SK-N-SH (cell line): ENCODE results near the gene CELF2. TPM values are rescaled to one million over a fixed set of nuclear protein-coding genes. Genes with fewer than 3 reads are reported as not detected.

ENCODE experiments used
- CTCF ChIA-PET: fragments of 300-600, 350-600 bp; formaldehyde crosslinking; extraction: SDS; loops from one replicate; lab custom pipeline; 2021; lab: Yijun Ruan, JAX
- POLR2A ChIA-PET: fragments of 350-600 bp; sonication (Branson Sonifier 250); formaldehyde crosslinking; extraction: SDS; loops from one replicate; lab custom pipeline; 2020; ENCODE audit warnings: antibody characterized with exemption, inconsistent platforms; lab: Yijun Ruan, JAX
- DNase-seq: peaks from one replicate; pipeline ENCODE4 v3.0.0; 2012
- H2AFZ ChIP-seq: fragments of 200-600 bp; sonication (generic); 2 replicates; pipeline ENCODE4 v1.8.1; 2016; ENCODE audit warnings: antibody characterized with exemption, mild to moderate bottlenecking, low read depth
- H3F3A ChIP-seq: fragments of 200-600 bp; sonication (generic); replicated peaks from 2 replicates; pipeline ENCODE3; 2016; ENCODE audit warnings: antibody characterized with exemption, mild to moderate bottlenecking; ENCODE audit not compliant: insufficient read depth
- H3K27ac ChIP-seq, 2 experiments: fragments of 200-500 bp in 1 of 2; fragments of 200-600 bp in 1 of 2; sonication (Bioruptor generic) in 1 of 2; sonication (generic), shearing (Covaris generic) in 1 of 2; 2 replicates each; pipeline versions ENCODE4 v1.5.1 to v1.6.1; 2014 to 2016; ENCODE audit warnings: low read depth in 2 of 2, inconsistent platforms in 1 of 2, low read length in 1 of 2, mild to moderate bottlenecking in 1 of 2, mixed read lengths in 1 of 2
- H3K27me3 ChIP-seq: fragments of 200-600 bp; sonication (generic), shearing (Covaris generic); 2 replicates; pipeline ENCODE4 v1.6.1; 2016; ENCODE audit warnings: mixed run types; ENCODE audit not compliant: insufficient read depth
- H3K36me3 ChIP-seq, 2 experiments: fragments of 200-500 bp in 1 of 2; fragments of 200-600 bp in 1 of 2; sonication (Bioruptor generic) in 1 of 2; sonication (generic) in 1 of 2; replicated peaks in 1 of 2; 2 replicates each; pipeline versions ENCODE3 to v1.5.1; 2014 to 2016; ENCODE audit warnings: low read length in 1 of 2, mild to moderate bottlenecking in 1 of 2; ENCODE audit not compliant: insufficient read depth in 2 of 2, control insufficient read depth in 1 of 2
- H3K4me1 ChIP-seq, 2 experiments: fragments of 200-500 bp in 1 of 2; fragments of 200-600 bp in 1 of 2; sonication (Bioruptor generic) in 1 of 2; sonication (generic), shearing (Covaris generic) in 1 of 2; 2 replicates each; pipeline versions ENCODE4 v1.5.1 to v1.6.1; 2014 to 2016; ENCODE audit warnings: low read depth in 1 of 2, low read length in 1 of 2, mixed run types in 1 of 2; ENCODE audit not compliant: insufficient read depth in 2 of 2, control insufficient read depth in 1 of 2
- H3K4me2 ChIP-seq: fragments of 200-600 bp; sonication (generic), shearing (Covaris generic); 2 replicates; pipeline ENCODE4 v1.6.1; 2017; ENCODE audit warnings: mixed run types
- H3K4me3 ChIP-seq, 2 experiments: fragments of 200-500 bp in 1 of 2; fragments of 200-600 bp in 1 of 2; sonication (Bioruptor generic) in 1 of 2; sonication (generic), shearing (Covaris generic) in 1 of 2; 2 replicates each; pipeline versions ENCODE4 v1.5.1 to v1.8.1; 2014 to 2016; ENCODE audit warnings: low read depth in 2 of 2, inconsistent platforms in 1 of 2, low read length in 1 of 2, mild to moderate bottlenecking in 1 of 2, mixed read lengths in 1 of 2, moderate library complexity in 1 of 2
- H3K79me2 ChIP-seq: fragments of 200-600 bp; sonication (generic); 2 replicates; pipeline ENCODE4 v1.8.1; 2017; ENCODE audit warnings: mild to moderate bottlenecking; ENCODE audit not compliant: insufficient read depth
- H3K9ac ChIP-seq: fragments of 200-600 bp; sonication (generic); 2 replicates; pipeline ENCODE4 v1.6.1; 2017; ENCODE audit warnings: mixed run types
- H3K9me2 ChIP-seq: fragments of 200-600 bp; sonication (generic); 2 replicates; pipeline ENCODE4 v1.6.1; 2017; ENCODE audit warnings: mixed run types
- H3K9me3 ChIP-seq: fragments of 200-600 bp; sonication (generic); 2 replicates; pipeline ENCODE4 v1.6.1; 2017; ENCODE audit warnings: mixed run types, mild to moderate bottlenecking, moderate library complexity
- H4K20me1 ChIP-seq: fragments of 200-600 bp; sonication (generic); 2 replicates; pipeline ENCODE4 v1.6.1; 2017; ENCODE audit warnings: mild to moderate bottlenecking, mixed run types; ENCODE audit not compliant: insufficient read depth
- FOSL2 ChIP-seq: IDR thresholded peaks from 2 replicates; pipeline ENCODE4 v1.4.0; 2012; ENCODE audit warnings: low read depth, mild to moderate bottlenecking, moderate library complexity, borderline replicate concordance
- FOXM1 ChIP-seq: IDR thresholded peaks from 2 replicates; pipeline ENCODE4 v1.4.0; 2012; ENCODE audit warnings: low read depth, mild to moderate bottlenecking
- GABPA ChIP-seq: IDR thresholded peaks from 2 replicates; pipeline ENCODE4 v1.4.0; 2012; ENCODE audit warnings: low read depth, mild to moderate bottlenecking
- GATA2 ChIP-seq: sonication (generic); formaldehyde crosslinking; IDR thresholded peaks from 2 replicates; pipeline ENCODE4 v1.5.0; 2020; ENCODE audit warnings: mild to moderate bottlenecking, missing genetic modification reagents
- MAX ChIP-seq: IDR thresholded peaks from 2 replicates; pipeline ENCODE4 v1.4.0; 2012; ENCODE audit warnings: low read depth
- MXI1 ChIP-seq: IDR thresholded peaks from 2 replicates; pipeline ENCODE4 v1.6.1; 2012; ENCODE audit warnings: mild to moderate bottlenecking, low read depth, low read length, improper control_type of control experiment
- NRF1 ChIP-seq: IDR thresholded peaks from 2 replicates; pipeline ENCODE4 v1.6.1; 2012; ENCODE audit warnings: low read depth, mild to moderate bottlenecking, low read length
- POLR2AphosphoS5 ChIP-seq: IDR thresholded peaks from 2 replicates; pipeline ENCODE4 v1.6.1; 2012; ENCODE audit warnings: low read depth, low read length
- RFX5 ChIP-seq: IDR thresholded peaks from 2 replicates; pipeline ENCODE4 v1.6.1; 2012; ENCODE audit warnings: mild to moderate bottlenecking, improper control_type of control experiment, low read length
- SMC3 ChIP-seq: IDR thresholded peaks from 2 replicates; pipeline ENCODE4 v1.6.1; 2012; ENCODE audit warnings: low read depth, low read length, improper control_type of control experiment
- USF2 ChIP-seq: fragments of 150-350 bp; IDR thresholded peaks from 2 replicates; pipeline ENCODE4 v1.6.1; 2017; ENCODE audit warnings: antibody characterized with exemption, low read length, low read depth, borderline replicate concordance
- ZBTB33 ChIP-seq: IDR thresholded peaks from 2 replicates; pipeline ENCODE4 v1.4.0; 2012; ENCODE audit warnings: low read depth, borderline replicate concordance
- WGBS: methylation state at CpG from one replicate; pipeline ENCODE4 v1.1.6; 2017; ENCODE audit warnings: low lambda C conversion rate; 5-methylcytosine and 5-hydroxymethylcytosine counted together
- polyA plus RNA-seq, 3 experiments: library from polyadenylated mRNA; depleted of rRNA; stranded (reverse); fragments of >200 nt; gene quantifications; 2 replicates each; pipeline ENCODE4 v1.2.3, GENCODE V29; 2012
- TF ChIP-seq, protein P1 (sequence below): IDR thresholded peaks from 2 replicates; pipeline ENCODE4; 2012
- TF ChIP-seq, protein P2 (sequence below): fragments of 200-600 bp; sonication (generic); IDR thresholded peaks from 2 replicates; pipeline ENCODE4 v1.6.1; 2017; ENCODE audit warnings: antibody characterized with exemption, mild to moderate bottlenecking, moderate library complexity
- TF ChIP-seq, protein P3 (sequence below): fragments of 150-350 bp; IDR thresholded peaks from 2 replicates; pipeline ENCODE4 v1.6.1; 2016; ENCODE audit warnings: mild to moderate bottlenecking, low read depth, low read length

CELF2 gene
- polyA plus RNA-seq, 1 of the 3 experiments (the other 2 are of a cell fraction): 0.03 TPM

- TF ChIP-seq, protein P1, sequence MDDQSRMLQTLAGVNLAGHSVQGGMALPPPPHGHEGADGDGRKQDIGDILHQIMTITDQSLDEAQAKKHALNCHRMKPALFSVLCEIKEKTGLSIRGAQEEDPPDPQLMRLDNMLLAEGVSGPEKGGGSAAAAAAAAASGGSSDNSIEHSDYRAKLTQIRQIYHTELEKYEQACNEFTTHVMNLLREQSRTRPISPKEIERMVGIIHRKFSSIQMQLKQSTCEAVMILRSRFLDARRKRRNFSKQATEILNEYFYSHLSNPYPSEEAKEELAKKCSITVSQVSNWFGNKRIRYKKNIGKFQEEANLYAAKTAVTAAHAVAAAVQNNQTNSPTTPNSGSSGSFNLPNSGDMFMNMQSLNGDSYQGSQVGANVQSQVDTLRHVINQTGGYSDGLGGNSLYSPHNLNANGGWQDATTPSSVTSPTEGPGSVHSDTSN: no peak
- TF ChIP-seq FOSL2 (no peak), GATA2 (no peak), MAX (no peak), MXI1 (no peak)
- TF ChIP-seq, protein P2, sequence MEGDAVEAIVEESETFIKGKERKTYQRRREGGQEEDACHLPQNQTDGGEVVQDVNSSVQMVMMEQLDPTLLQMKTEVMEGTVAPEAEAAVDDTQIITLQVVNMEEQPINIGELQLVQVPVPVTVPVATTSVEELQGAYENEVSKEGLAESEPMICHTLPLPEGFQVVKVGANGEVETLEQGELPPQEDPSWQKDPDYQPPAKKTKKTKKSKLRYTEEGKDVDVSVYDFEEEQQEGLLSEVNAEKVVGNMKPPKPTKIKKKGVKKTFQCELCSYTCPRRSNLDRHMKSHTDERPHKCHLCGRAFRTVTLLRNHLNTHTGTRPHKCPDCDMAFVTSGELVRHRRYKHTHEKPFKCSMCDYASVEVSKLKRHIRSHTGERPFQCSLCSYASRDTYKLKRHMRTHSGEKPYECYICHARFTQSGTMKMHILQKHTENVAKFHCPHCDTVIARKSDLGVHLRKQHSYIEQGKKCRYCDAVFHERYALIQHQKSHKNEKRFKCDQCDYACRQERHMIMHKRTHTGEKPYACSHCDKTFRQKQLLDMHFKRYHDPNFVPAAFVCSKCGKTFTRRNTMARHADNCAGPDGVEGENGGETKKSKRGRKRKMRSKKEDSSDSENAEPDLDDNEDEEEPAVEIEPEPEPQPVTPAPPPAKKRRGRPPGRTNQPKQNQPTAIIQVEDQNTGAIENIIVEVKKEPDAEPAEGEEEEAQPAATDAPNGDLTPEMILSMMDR: no peak
These were observed 235.8 kb downstream of the CELF2 start (continued) for GRCh38 chr10:11253385-11254002.

DNA sequence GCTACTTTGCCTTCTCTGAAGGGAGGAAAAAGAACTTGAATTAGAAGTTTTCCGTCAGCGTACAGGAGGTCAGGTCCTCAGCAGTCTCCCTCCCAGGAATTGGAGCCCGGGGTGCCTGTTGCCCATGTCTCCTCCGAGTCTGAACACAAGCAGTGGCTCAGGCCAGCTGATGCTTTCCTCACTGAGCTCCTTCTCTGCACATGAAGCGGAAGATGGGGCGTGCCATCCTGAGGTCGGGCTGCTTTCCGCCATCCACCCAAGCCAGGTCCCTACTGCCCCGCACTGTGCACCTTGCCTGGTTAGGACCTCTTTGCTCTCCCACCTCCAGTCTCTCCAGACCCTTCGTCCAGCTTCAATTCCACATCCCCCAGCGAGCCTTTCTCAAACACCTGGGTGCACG is 237.5 kb downstream of the CELF2 start:
- TF ChIP-seq MXI1 (no peak), RFX5 (no peak)
- Histone ChIP-seq H2AFZ (no peak overlapping the region), H3K4me3 (no peak overlapping the region), H3K79me2 (no peaks in the 10 kb centered on the region), H3K9ac (no peak overlapping the region), H3K9me3 (no peaks in the 10 kb centered on the region), H3K36me3 (no peaks in the 10 kb centered on the region), H3K9me2 (no peaks in the 10 kb centered on the region), H3K4me1 (no peaks in the 10 kb centered on the region; a peak in 1 of 4 replicates), H4K20me1 (no peaks in the 10 kb centered on the region), H3F3A (no peaks in the 10 kb centered on the region), H3K27ac (no peak overlapping the region), H3K4me2 (no peak overlapping the region), H3K27me3 (no peaks in the 10 kb centered on the region)
- 61% methylated on average over 8 of the region's 12 CpGs for WGBS
- POLR2A ChIA-PET: no interaction called here
- CTCF ChIA-PET: interaction anchor here (3.4 kb wide), 1 partner anchor 15 kb away, joined by 16 read pairs; no protein-coding TSS in a partner anchor
- no peak for DNase-seq

- ChIA-PET POLR2A (no interaction called here), CTCF (interaction anchor here (3.4 kb wide), 1 partner anchor 14 kb away, joined by 16 read pairs; no protein-coding TSS in a partner anchor)
- DNase-seq: no peak
- Histone ChIP-seq H2AFZ (no peak overlapping the region), H3K9me3 (no peaks in the 10 kb centered on the region), H4K20me1 (no peaks in the 10 kb centered on the region), H3K4me3 (no peak overlapping the region), H3K27ac (no peak overlapping the region), H3K27me3 (no peaks in the 10 kb centered on the region), H3K9me2 (no peaks in the 10 kb centered on the region), H3K4me1 (no peaks in the 10 kb centered on the region; a peak in 1 of 4 replicates), H3K36me3 (no peaks in the 10 kb centered on the region), H3K9ac (no peak overlapping the region), H3K4me2 (no peak overlapping the region), H3F3A (no peaks in the 10 kb centered on the region), H3K79me2 (no peaks in the 10 kb centered on the region)
- 32% methylated on average over 6 of the region's 7 CpGs for WGBS
- no peak for TF ChIP-seq POLR2AphosphoS5
- TF ChIP-seq RFX5: no peak
- TF ChIP-seq, protein P3, sequence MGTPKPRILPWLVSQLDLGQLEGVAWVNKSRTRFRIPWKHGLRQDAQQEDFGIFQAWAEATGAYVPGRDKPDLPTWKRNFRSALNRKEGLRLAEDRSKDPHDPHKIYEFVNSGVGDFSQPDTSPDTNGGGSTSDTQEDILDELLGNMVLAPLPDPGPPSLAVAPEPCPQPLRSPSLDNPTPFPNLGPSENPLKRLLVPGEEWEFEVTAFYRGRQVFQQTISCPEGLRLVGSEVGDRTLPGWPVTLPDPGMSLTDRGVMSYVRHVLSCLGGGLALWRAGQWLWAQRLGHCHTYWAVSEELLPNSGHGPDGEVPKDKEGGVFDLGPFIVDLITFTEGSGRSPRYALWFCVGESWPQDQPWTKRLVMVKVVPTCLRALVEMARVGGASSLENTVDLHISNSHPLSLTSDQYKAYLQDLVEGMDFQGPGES: no peak
- no peak for TF ChIP-seq NRF1
- no peak for TF ChIP-seq FOSL2
- TF ChIP-seq USF2: no peak
- no peak for TF ChIP-seq FOXM1
- TF ChIP-seq, protein P1: no peak
- TF ChIP-seq GABPA: no peak
- no peak for TF ChIP-seq SMC3
- no peak for TF ChIP-seq ZBTB33
These were observed 238.2 kb downstream of the CELF2 start for GRCh38 chr10:11255796-11256444.
